Stomach (tissue), 9 donors: ENCODE measurements around the gene ACVR1. TPM values are rescaled to one million over a fixed set of nuclear protein-coding genes. Genes with fewer than 3 reads are reported as not detected.

Experiments used
- DNase-seq, 2 donors: peaks; one replicate each; pipeline versions ENCODE4 v3.0.0 to v3.0.0-alpha.2; 2013 to 2019
- H3K27ac ChIP-seq, 5 donors: fragments of 200-600 bp in 4 of 5; sonication (generic) in 4 of 5; one replicate each; pipeline ENCODE4 v1.5.1; 2013 to 2019; ENCODE audit warnings: mild to moderate bottlenecking in 1 of 5, moderate library complexity in 1 of 5
- H3K27me3 ChIP-seq, 3 donors: fragments of 200-600 bp; sonication (generic); one replicate each; pipeline ENCODE4 v1.5.1; 2017 to 2019; ENCODE audit warnings: mixed run types in 1 of 3
- H3K36me3 ChIP-seq, 4 donors: fragments of 200-600 bp; sonication (generic); 1 replicate in 3 of 4; 2 replicates in 1 of 4; pipeline ENCODE4 v1.5.1; 2016 to 2019
- H3K4me1 ChIP-seq, 4 donors: fragments of 200-600 bp; sonication (generic); one replicate each; pipeline ENCODE4 v1.5.1; 2016 to 2019
- H3K4me3 ChIP-seq, 4 donors: fragments of 200-600 bp; sonication (generic) in 3 of 4; one replicate each; pipeline ENCODE4 v1.5.1; 2016 to 2019; ENCODE audit warnings: mild to moderate bottlenecking in 1 of 4
- H3K9me3 ChIP-seq, 4 donors: fragments of 200-600 bp; sonication (generic); one replicate each; pipeline ENCODE4 v1.5.1; 2016 to 2019
- EP300 ChIP-seq: sonication (generic); formaldehyde crosslinking; IDR thresholded peaks from one replicate; pipeline ENCODE4 v1.6.1; 2017; ENCODE audit warnings: antibody characterized with exemption
- POLR2A ChIP-seq, 4 donors: fragments of 450-650 bp; IDR thresholded peaks; one replicate each; pipeline ENCODE4 v1.6.1; 2016; ENCODE audit warnings: antibody characterized with exemption in 4 of 4, control low read depth in 2 of 4, mild to moderate bottlenecking in 1 of 4, moderate library complexity in 1 of 4
- POLR2AphosphoS5 ChIP-seq, 3 donors: sonication (generic); formaldehyde crosslinking; IDR thresholded peaks; one replicate each; pipeline ENCODE4 v1.6.1; 2016; ENCODE audit warnings: antibody characterized with exemption in 3 of 3
- WGBS, 5 donors: extraction: QIAGEN DNeasy Blood & Tissue Kit in 3 of 5; methylation state at CpG; one replicate each; pipeline versions ENCODE4 v1.1.5 to v1.1.7; 2013 to 2018; 5-methylcytosine and 5-hydroxymethylcytosine counted together
- intact Hi-C: fragments of 100-400 bp; cut with DNase I; formaldehyde crosslinking; loops from one replicate; pipeline ENCODE4 v1.15.1; 2023; ENCODE audit warnings: low total_unique reads
- polyA plus RNA-seq, 3 donors: library from polyadenylated mRNA; stranded (reverse); fragments of 200-250 nt; gene quantifications; one replicate each; pipeline ENCODE4 v1.2.3, GENCODE V29; 2013
- total RNA-seq, 5 donors: library from RNA; depleted of rRNA; stranded (reverse); fragments of >200 nt; gene quantifications; one replicate each; pipeline versions ENCODE4 v1.1.0 to v1.2.3, GENCODE V29; 2014 to 2016
- TF ChIP-seq, protein P1 (sequence below), 7 experiments: fragments of 450-650 bp in 4 of 7; fragments of 200-600 bp in 3 of 7; sonication (generic) in 3 of 7; IDR thresholded peaks; one replicate each; pipeline ENCODE4 v1.5.1; 2016 to 2019; ENCODE audit warnings: antibody characterized with exemption in 7 of 7, control low read depth in 2 of 7, mild to moderate bottlenecking in 1 of 7
- donor health status: healthy with polysubstance abuse.
- donor health status: Bipolar disorder and iron deficiency.
- donor health status: healthy.

Gene ACVR1
- total and polyA plus RNA-seq, 8 donors = 2.3 to 32.1 (median 5.6) TPM

DNA sequence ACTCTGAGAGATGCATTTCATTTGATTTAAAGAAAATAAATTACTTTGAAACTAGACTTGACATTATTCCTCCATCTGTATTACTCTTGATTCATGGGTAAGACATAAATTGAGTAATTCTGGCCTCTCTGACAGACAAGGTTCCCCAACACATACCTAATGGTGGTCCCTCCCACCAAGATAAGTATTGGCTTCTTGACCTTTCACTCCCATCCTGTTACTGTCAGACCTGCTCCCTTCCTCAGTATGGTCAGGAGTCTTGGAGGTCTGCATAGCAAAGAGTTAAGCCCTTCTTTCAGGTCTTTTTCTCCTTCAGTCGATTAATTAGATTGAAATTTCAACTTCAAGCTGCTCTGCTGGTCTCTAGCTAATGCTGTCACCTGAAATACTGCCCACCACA is 42.2 kb upstream of the ACVR1 start:
- intact Hi-C loops = no loop called here
- 71 to 83% (median 79%) methylated on average over 1 of the region's 1 CpG for WGBS, 5 donors
- Histone ChIP-seq H3K27ac (no peak overlapping the region), H3K27me3 (no peaks in the 10 kb centered on the region), H3K4me1 (no peaks in the 10 kb centered on the region), H3K36me3 (no peaks in the 10 kb centered on the region), H3K9me3 (no peaks in the 10 kb centered on the region), H3K4me3 (no peak overlapping the region)
- TF ChIP-seq POLR2A (IDR thresholded peaks at IDR 0.05) = no peak
- TF ChIP-seq, protein P1, sequence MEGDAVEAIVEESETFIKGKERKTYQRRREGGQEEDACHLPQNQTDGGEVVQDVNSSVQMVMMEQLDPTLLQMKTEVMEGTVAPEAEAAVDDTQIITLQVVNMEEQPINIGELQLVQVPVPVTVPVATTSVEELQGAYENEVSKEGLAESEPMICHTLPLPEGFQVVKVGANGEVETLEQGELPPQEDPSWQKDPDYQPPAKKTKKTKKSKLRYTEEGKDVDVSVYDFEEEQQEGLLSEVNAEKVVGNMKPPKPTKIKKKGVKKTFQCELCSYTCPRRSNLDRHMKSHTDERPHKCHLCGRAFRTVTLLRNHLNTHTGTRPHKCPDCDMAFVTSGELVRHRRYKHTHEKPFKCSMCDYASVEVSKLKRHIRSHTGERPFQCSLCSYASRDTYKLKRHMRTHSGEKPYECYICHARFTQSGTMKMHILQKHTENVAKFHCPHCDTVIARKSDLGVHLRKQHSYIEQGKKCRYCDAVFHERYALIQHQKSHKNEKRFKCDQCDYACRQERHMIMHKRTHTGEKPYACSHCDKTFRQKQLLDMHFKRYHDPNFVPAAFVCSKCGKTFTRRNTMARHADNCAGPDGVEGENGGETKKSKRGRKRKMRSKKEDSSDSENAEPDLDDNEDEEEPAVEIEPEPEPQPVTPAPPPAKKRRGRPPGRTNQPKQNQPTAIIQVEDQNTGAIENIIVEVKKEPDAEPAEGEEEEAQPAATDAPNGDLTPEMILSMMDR (IDR thresholded peaks at IDR 0.05) = no peak
- no peak for TF ChIP-seq EP300
- no peak for DNase-seq

DNA sequence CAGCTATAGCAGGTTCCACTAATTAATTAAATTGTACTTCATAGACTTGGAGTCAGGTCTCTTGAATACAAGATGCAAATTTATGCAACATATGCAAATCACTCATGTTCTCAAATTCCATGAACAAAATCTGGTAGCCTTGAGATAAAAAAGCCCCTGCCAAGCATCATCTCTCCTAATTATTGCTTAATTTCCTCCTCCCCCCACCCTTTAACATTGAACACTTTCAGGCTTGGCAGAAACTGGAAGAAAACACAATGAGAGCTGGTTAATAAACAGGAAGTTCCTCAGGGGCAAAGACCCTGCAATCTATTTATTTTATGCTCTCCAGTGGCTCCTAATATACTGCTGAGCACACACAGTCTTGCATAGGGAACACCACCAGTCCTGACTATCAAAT is 35.6 kb upstream of the ACVR1 start:
- no peak overlapping the region for H3K4me3 ChIP-seq
- H3K27ac ChIP-seq = no peak overlapping the region
- no peak for DNase-seq
- no peaks in the 10 kb centered on the region for H3K36me3 ChIP-seq
- TF ChIP-seq POLR2AphosphoS5 (IDR thresholded peaks at IDR 0.05) (no peak), EP300 (no peak), POLR2A (IDR thresholded peaks at IDR 0.05) (no peak)
- TF ChIP-seq, protein P1 (IDR thresholded peaks at IDR 0.05) = no peak
- no peaks in the 10 kb centered on the region for H3K9me3 ChIP-seq
- H3K4me1 ChIP-seq = no peaks in the 10 kb centered on the region
- H3K27me3 ChIP-seq = no peaks in the 10 kb centered on the region
- intact Hi-C loops = no loop called here

DNA sequence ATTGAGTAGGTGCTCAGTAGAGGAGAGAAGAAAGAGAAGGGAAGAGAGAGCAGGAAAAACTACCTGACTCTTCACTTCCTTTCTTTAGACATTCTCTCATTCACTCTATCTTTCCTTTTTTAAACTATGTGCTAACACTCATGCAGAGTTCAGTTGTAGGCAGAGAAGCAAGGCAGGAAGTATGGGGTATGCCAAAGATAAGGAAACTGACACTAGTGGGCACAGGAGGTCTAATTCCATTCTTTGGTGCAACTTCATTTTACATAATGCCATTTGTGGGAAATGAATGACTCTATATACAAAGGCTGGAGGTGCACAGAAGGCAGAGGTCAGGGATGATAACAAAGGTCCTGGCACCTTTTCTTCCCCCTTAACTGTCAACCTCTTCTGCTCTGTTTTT is 35.1 kb upstream of the ACVR1 start:
- Histone ChIP-seq H3K4me3 (no peak overlapping the region), H3K27me3 (no peaks in the 10 kb centered on the region), H3K9me3 (no peaks in the 10 kb centered on the region), H3K27ac (no peak overlapping the region), H3K36me3 (no peaks in the 10 kb centered on the region), H3K4me1 (no peaks in the 10 kb centered on the region)
- intact Hi-C loops = no loop called here
- TF ChIP-seq, protein P1 (IDR thresholded peaks at IDR 0.05) = no peak
- TF ChIP-seq POLR2AphosphoS5 (IDR thresholded peaks at IDR 0.05) = no peak
- TF ChIP-seq POLR2A (IDR thresholded peaks at IDR 0.05) = no peak
- no peak for TF ChIP-seq EP300
- DNase-seq = no peak

DNA sequence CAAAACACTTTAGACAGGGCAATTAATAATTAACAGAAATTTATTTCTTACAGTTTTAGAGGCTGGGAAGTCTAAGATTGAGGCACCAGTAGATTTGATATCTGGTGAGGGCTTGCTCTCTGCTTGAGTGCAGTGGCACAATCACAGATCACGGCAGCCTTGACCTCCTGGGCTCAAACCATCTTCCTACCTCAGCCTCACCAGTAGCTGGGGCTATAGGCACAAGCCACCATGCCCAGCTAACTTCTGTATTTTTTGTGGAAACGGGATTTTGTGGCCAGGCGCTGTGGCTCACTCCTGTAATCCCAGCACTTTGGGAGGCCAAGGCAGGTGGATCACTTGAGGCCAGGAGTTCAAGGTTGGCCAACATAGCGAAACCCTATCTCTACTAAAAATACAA is 29.0 kb upstream of the ACVR1 start:
- Histone ChIP-seq H3K9me3 (no peaks in the 10 kb centered on the region), H3K4me1 (no peaks in the 10 kb centered on the region), H3K36me3 (no peaks in the 10 kb centered on the region), H3K27ac (no peak overlapping the region), H3K4me3 (no peak overlapping the region), H3K27me3 (no peaks in the 10 kb centered on the region)
- WGBS, 5 donors = 86 to 94% (median 90%) methylated on average over 4 of the region's 4 CpGs
- intact Hi-C loops = no loop called here
- TF ChIP-seq POLR2A (IDR thresholded peaks at IDR 0.05) (no peak), POLR2AphosphoS5 (IDR thresholded peaks at IDR 0.05) (no peak), EP300 (no peak)
- TF ChIP-seq, protein P1 (IDR thresholded peaks at IDR 0.05) = no peak
- DNase-seq = no peak

DNA sequence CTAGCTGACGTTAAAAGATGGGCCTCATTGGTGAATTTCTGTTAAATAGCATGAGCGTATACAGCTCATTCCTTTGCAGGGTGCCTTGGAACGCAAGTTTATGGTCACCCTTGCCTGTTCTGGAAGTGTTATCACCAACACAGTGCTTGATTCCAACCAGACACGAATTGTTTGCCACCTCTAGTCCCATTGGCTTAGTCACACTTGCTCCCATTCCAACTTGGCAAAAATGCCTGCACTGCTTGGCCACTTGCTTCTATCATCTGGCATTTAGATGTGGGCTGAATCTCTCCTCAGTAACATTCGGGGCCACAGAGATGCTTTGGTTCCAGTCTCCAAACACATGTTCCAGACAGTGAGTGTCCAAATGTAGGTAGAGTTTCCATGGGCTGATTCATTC is 27.5 kb upstream of the ACVR1 start:
- TF ChIP-seq POLR2A (IDR thresholded peaks at IDR 0.05) = no peak
- TF ChIP-seq, protein P1 (IDR thresholded peaks at IDR 0.05) = no peak
- TF ChIP-seq EP300 = no peak
- WGBS, 5 donors = 74 to 87% (median 82%) methylated on average over 5 of the region's 5 CpGs
- intact Hi-C loops = no loop called here
- DNase-seq = no peak
- Histone ChIP-seq H3K4me1 (peaks cover 0 to 6% (median 0%) of the 10 kb centered on the region in 4 donors), H3K27ac (no peak overlapping the region), H3K36me3 (no peaks in the 10 kb centered on the region), H3K27me3 (no peaks in the 10 kb centered on the region), H3K9me3 (no peaks in the 10 kb centered on the region), H3K4me3 (no peak overlapping the region)
